HEK293T (cell line): ENCODE results near the gene MCM5.

ENCODE experiments used
- CTCF ChIA-PET: fragments of 350-600 bp; formaldehyde crosslinking; extraction: SDS; loops from one replicate; lab custom pipeline; 2021; ENCODE audit warnings: antibody characterized with exemption, inconsistent platforms; lab: Yijun Ruan, JAX
- POLR2A ChIA-PET: fragments of 350-600 bp; formaldehyde crosslinking; extraction: SDS; loops from one replicate; lab custom pipeline; 2020; ENCODE audit warnings: antibody characterized with exemption, inconsistent platforms; lab: Yijun Ruan, JAX
- DNase-seq: peaks from one replicate; pipeline ENCODE4 v3.0.0; 2012; ENCODE audit warnings: mixed read lengths; ENCODE audit errors: extremely low spot score
- ARNT ChIP-seq: fragments of 450-650 bp; IDR thresholded peaks from 2 replicates; pipeline ENCODE4 v1.6.1; 2017; ENCODE audit warnings: mild to moderate bottlenecking
- BHLHE40 ChIP-seq: fragments of 450-650 bp; IDR thresholded peaks from 2 replicates; pipeline ENCODE4 v1.6.1; 2016; ENCODE audit warnings: mild to moderate bottlenecking, moderate library complexity, borderline replicate concordance
- CTBP1 ChIP-seq: fragments of 450-650 bp; IDR thresholded peaks from 2 replicates; pipeline ENCODE4 v1.6.1; 2016; ENCODE audit warnings: borderline replicate concordance
- ELF4 ChIP-seq: fragments of 450-650 bp; IDR thresholded peaks from 2 replicates; pipeline ENCODE4 v1.6.1; 2017; ENCODE audit warnings: antibody characterized with exemption
- FOXA1 ChIP-seq: fragments of 450-650 bp; IDR thresholded peaks from 2 replicates; pipeline ENCODE4 v1.6.1; 2016; ENCODE audit warnings: mild to moderate bottlenecking
- FOXK2 ChIP-seq: fragments of 450-650 bp; IDR thresholded peaks from 2 replicates; pipeline ENCODE4 v1.6.1; 2016; ENCODE audit warnings: mild to moderate bottlenecking
- FOXM1 ChIP-seq: fragments of 450-650 bp; IDR thresholded peaks from 2 replicates; pipeline ENCODE4 v1.6.1; 2017; ENCODE audit warnings: mild to moderate bottlenecking, borderline replicate concordance
- HDGF ChIP-seq: fragments of 450-650 bp; IDR thresholded peaks from 2 replicates; pipeline ENCODE4 v1.6.1; 2017; ENCODE audit warnings: antibody characterized with exemption, borderline replicate concordance
- L3MBTL2 ChIP-seq: fragments of 450-650 bp; conservative IDR thresholded peaks from 2 replicates; pipeline ENCODE4 v1.6.1; 2016; ENCODE audit warnings: mild to moderate bottlenecking
- LEF1 ChIP-seq: fragments of 450-650 bp; IDR thresholded peaks from 2 replicates; pipeline ENCODE4 v1.6.1; 2017; ENCODE audit warnings: mild to moderate bottlenecking, borderline replicate concordance
- NFRKB ChIP-seq: fragments of 450-650 bp; IDR thresholded peaks from 2 replicates; pipeline ENCODE4 v1.6.1; 2016; ENCODE audit warnings: mild to moderate bottlenecking, moderate library complexity
- SP1 ChIP-seq: fragments of 450-650 bp; IDR thresholded peaks from 2 replicates; pipeline ENCODE4 v1.6.1; 2017
- SUZ12 ChIP-seq: fragments of 450-650 bp; IDR thresholded peaks from 2 replicates; pipeline ENCODE4 v1.6.1; 2016; ENCODE audit warnings: mild to moderate bottlenecking
- TARDBP ChIP-seq: fragments of 450-650 bp; IDR thresholded peaks from 2 replicates; pipeline ENCODE4 v1.6.1; 2016
- ZNF384 ChIP-seq: fragments of 450-650 bp; IDR thresholded peaks from 2 replicates; pipeline ENCODE4 v1.6.1; 2016
- TF ChIP-seq, protein P1 (sequence below): fragments of 450-650 bp; IDR thresholded peaks from 2 replicates; pipeline ENCODE4 v1.6.1; 2016

The MCM5 gene

DNA sequence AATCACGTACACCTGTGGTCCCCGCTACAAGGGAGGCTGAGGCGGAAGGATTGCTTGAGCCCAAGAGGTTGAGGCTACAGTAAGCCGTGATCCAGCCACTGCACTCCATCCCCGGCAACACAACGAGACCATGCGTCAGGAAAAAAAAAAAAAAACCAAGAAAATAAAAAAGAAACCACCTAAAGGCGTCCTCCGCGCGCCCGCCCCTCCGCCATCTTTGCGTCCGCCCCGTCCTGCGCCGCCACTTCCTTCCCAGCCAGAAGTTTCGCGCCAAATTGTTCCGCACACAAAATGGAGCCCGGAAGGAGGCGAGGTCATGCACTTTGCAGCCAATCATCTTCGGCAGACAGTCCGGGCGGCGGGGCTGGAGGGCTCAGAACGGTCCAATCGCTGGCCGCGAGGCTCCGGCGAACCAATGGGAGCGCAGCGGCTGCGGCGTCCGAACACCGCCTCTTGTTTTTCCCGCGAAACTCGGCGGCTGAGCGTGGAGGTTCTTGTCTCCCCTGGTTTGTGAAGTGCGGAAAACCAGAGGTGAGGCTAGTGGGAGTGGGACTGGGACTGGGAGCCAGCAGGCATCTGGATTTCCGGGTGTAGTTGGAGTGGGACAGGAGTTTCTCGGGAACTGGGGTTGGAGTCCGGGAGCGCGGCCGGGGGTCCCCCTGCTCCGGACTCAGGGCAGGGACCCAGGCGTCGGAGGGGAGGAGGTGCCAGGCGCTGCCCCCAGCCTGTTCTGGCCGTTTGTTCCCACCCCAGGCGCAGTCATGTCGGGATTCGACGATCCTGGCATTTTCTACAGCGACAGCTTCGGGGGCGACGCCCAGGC, at the start of gene MCM5:
Gene MCM5, plus strand, starts transcription at position 463 of the 823 bp plus-strand sequence. Its CDS starts 299 bp downstream, at position 762.
- POLR2A ChIA-PET = interaction anchor here (0.9 to 2.5 kb wide), 7 partner anchors 8 to 141 kb away, joined by 3 to 12 read pairs (median 4); partner anchors contain the start of gene TOM1

DNA sequence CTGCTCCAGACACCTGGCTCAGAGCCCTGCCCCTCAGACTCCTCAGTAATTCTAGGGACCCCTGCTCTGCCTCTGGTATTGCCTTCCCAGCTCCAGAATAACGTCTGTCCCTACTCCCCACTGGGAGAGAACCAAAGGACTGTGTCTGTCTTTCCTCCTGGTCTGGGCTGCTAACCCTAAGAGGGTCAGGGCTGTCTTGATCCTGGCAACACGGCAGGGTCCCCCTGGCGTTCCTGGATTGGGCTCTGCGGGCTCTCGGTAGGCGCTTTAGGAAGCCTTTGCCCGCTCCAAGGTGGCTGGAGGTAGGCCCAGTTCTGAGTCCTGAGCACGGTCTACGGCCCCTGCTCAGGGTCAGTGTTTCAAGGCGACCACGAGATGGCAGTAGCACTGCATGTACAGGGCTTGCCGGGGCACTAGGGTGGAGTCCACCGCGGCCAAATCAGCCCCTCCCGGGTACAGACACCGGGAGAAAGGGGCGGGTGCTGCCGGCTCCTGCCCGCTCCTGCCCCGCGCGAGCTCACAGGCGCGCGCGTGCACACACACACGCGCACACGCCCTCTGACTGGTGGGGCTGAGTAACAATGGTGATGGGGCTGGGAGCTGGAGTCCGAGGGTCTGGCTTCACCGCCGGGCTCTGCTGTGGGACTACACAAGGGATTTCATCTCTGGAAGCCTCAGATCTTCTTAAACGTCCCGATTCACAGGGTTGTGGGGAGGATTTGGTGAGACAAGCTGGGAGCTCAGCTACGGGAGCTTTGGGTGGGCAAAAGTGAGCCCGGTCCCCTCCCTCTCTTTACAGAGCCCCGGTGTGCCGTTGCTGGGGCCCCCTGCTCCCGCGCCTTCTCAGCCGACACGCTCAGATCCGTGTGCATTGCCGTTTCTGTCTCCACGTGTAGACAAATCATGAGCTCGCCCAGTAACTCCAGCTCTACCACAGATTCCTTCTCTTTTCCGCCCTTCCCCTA, 49.1 kb upstream of the MCM5 start:
- TF ChIP-seq ARNT (no peak), L3MBTL2 (peak; percentile 44; the same call in 1 of the 2 replicates)
- POLR2A ChIA-PET = interaction anchor here (0.6 to 1.8 kb wide), 9 partner anchors 18 to 269 kb away, joined by 3 to 12 read pairs (median 4); no protein-coding TSS in a partner anchor
- CTCF ChIA-PET = interaction anchor here (0.7 to 1.2 kb wide), 9 partner anchors 11 to 271 kb away, joined by 3 to 11 read pairs (median 4); no protein-coding TSS in a partner anchor
- peak; percentile 98 for DNase-seq

More for the DNA sequence above, at the start of gene MCM5:
- DNase-seq = peak; percentile 99
- CTCF ChIA-PET = no interaction called here
- TF ChIP-seq FOXK2 = no peak
- TF ChIP-seq SUZ12 = no peak
- no peak for TF ChIP-seq TARDBP
- TF ChIP-seq FOXM1 = no peak
- TF ChIP-seq NFRKB = peak; percentile 95
- TF ChIP-seq ELF4 = peak; percentile 74
- no peak for TF ChIP-seq CTBP1
- no peak for TF ChIP-seq ARNT
- TF ChIP-seq, protein P1, sequence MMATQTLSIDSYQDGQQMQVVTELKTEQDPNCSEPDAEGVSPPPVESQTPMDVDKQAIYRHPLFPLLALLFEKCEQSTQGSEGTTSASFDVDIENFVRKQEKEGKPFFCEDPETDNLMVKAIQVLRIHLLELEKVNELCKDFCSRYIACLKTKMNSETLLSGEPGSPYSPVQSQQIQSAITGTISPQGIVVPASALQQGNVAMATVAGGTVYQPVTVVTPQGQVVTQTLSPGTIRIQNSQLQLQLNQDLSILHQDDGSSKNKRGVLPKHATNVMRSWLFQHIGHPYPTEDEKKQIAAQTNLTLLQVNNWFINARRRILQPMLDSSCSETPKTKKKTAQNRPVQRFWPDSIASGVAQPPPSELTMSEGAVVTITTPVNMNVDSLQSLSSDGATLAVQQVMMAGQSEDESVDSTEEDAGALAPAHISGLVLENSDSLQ = peak; percentile 85
- no peak for TF ChIP-seq SP1
- TF ChIP-seq ZNF384 = no peak; the same call in 1 of the 2 replicates
- no peak for TF ChIP-seq HDGF
- TF ChIP-seq BHLHE40 = no peak
- no peak for TF ChIP-seq FOXA1
- TF ChIP-seq L3MBTL2 = peak; percentile 82

DNA sequence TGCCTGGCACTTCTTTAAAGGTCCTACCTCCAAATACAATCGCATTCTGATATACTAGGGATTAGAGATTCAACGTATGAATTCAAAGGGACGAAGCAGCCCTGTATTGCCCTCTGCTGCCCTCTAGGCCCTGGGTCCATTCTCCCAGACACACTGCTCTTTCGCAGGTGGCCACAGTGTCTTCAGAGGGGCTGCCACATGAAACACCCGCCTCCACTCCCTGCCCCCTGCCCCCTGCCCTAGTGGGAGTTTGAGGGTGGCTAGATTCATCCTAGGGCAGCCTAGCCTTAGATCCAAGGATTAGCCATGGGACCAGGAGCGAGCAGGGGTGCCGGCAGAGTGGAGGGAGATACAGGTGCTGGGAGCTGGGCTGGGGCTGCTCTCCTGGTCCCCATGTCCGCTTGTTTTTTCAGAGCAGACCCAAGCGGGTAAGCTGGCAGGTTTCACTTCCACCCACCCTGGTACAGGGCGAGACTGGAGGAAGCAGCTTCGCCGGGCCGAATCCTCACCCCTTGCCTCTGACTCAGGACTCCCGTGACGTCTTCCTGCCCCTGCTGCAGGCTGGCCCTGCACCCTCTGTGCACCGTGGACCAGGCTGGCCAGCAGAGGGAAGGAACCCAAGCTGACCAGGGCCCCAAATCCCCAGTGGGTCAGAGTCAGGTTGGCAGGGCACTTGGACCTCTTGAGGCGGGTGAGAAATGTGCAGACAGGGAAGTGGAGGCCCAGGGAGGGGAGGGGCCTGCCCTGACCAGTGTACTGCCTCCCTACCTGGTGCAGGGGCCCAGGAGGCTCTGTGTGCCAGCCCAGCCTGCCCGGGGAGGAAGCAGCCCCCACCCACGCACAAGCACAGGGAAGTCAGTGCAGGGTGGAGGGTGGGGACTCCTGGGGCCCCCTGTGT, 47.5 kb upstream of the MCM5 start:
- no peak for DNase-seq
- TF ChIP-seq TARDBP (no peak), CTBP1 (no peak), ELF4 (no peak), ZNF384 (no peak), FOXA1 (no peak), SUZ12 (no peak), LEF1 (no peak), SP1 (no peak), HDGF (no peak), L3MBTL2 (no peak), ARNT (no peak), FOXM1 (no peak), FOXK2 (no peak), BHLHE40 (no peak), NFRKB (no peak)
- TF ChIP-seq, protein P1 = no peak
- ChIA-PET CTCF (interaction anchor here (1.0 kb wide), 1 partner anchor 17 kb away, joined by 7 read pairs; no protein-coding TSS in a partner anchor), POLR2A (interaction anchor here (0.5 to 0.6 kb wide), 2 partner anchors 9 to 20 kb away, joined by 3 to 4 read pairs; no protein-coding TSS in a partner anchor)

DNA sequence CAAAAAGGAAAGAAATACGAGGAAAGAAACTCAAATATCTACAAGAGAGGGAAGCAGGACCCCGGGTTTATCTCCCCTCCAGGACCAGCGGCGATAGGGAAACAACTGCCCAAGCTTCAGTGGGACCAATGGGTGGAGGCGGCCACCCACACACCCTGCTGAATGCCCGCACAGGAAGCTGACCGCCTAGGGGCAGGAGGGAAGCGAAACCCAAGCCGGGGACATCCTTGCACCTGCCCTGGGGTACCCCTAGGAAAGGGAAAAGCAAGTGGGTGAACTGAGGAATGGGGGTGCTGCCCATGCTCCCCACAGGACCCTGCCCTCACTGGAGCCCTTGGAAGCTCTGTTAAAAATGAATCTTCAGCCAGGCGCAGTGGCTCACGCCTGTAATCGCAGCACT, 46.6 kb upstream of the MCM5 start:
- ChIA-PET POLR2A (no interaction called here), CTCF (interaction anchor here (1.0 kb wide), 1 partner anchor 16 kb away, joined by 7 read pairs; no protein-coding TSS in a partner anchor)
- TF ChIP-seq FOXM1 (no peak), HDGF (no peak), L3MBTL2 (no peak), ARNT (no peak), LEF1 (no peak), BHLHE40 (no peak), TARDBP (no peak), FOXK2 (no peak), SUZ12 (no peak)
- DNase-seq = no peak

DNA sequence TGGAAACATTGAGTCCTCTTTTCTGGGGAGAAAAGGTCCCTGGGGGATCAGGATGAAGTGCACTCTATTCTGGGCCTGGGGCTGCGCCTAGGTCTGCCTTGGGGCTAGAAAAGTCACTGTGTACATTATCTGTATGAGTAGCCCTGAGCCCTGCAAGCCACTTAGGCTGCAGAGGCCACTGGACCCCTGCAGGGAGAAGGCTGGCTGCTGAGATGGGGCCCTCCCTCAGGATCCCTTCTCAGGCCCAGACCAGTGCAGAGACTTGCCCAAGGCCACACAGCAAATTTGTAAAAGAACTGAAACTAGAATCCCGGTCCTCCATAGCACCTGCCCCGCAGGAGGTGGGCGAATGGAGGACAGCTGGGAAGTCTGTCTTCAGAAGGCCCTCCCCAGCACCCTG, 45.9 kb upstream of the MCM5 start:
- no peak for DNase-seq
- POLR2A ChIA-PET = no interaction called here
- CTCF ChIA-PET = no interaction called here
- TF ChIP-seq, protein P1 = no peak
- TF ChIP-seq TARDBP (no peak), L3MBTL2 (no peak), ARNT (no peak), LEF1 (no peak), ZNF384 (no peak), NFRKB (no peak), SUZ12 (no peak), HDGF (no peak), FOXM1 (no peak), ELF4 (no peak), BHLHE40 (no peak), FOXK2 (no peak), FOXA1 (no peak), SP1 (no peak), CTBP1 (no peak)
